Measurements from ENCODE around the gene XRCC5.

Gene XRCC5

DNA sequence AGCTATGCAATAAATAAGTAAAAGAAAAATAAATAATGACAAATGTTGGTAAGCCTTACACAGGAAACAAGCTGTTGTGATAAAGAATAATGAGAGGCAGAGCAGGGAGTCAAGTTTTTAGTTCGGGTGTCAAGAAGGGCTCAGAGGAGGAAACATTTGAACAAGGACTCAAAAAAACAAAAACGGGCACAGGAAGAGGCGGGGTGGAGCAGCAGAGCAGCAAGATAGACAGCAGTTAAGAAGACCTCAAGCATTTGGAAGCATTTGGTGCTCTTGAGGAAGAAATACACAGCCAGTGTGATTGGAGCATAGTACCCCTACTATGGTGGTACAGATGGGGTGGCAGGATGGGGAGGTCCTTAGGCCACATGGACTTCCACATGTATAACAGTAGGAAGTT lies 24.6 kb upstream of the XRCC5 start:
- no peak for TF ChIP-seq EZH2 (IDR thresholded peaks at IDR 0.05; ENCODE audit: borderline replicate concordance, low read length)
- TF ChIP-seq, protein P1, sequence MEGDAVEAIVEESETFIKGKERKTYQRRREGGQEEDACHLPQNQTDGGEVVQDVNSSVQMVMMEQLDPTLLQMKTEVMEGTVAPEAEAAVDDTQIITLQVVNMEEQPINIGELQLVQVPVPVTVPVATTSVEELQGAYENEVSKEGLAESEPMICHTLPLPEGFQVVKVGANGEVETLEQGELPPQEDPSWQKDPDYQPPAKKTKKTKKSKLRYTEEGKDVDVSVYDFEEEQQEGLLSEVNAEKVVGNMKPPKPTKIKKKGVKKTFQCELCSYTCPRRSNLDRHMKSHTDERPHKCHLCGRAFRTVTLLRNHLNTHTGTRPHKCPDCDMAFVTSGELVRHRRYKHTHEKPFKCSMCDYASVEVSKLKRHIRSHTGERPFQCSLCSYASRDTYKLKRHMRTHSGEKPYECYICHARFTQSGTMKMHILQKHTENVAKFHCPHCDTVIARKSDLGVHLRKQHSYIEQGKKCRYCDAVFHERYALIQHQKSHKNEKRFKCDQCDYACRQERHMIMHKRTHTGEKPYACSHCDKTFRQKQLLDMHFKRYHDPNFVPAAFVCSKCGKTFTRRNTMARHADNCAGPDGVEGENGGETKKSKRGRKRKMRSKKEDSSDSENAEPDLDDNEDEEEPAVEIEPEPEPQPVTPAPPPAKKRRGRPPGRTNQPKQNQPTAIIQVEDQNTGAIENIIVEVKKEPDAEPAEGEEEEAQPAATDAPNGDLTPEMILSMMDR (IDR thresholded peaks at IDR 0.05; ENCODE audit: low read length), result no peak
- no peak overlapping the region for H3K9ac ChIP-seq (ENCODE audit: low read length)
- no peaks in the 10 kb centered on the region for H3K9me2 ChIP-seq (ENCODE audit: low read depth, low read length)
- H3K9me3 ChIP-seq (ENCODE audit: low read length), result no peaks in the 10 kb centered on the region
- H2AFZ ChIP-seq (ENCODE audit: low read length), result no peak overlapping the region
- no peak overlapping the region for H3K4me2 ChIP-seq (ENCODE audit: low read length)
- no peak overlapping the region for H3K4me3 ChIP-seq (ENCODE audit: low read depth, low read length, poor library complexity, severe bottlenecking)
- no peak overlapping the region for H3K27ac ChIP-seq (ENCODE audit: low read depth, low read length, poor library complexity, severe bottlenecking)
- no peaks in the 10 kb centered on the region for H4K20me1 ChIP-seq (ENCODE audit: insufficient read depth, low read length)
- no peaks in the 10 kb centered on the region for H3F3A ChIP-seq (ENCODE audit: insufficient read depth, low read length)
- H3K27me3 ChIP-seq (ENCODE audit: insufficient read depth, low read length), result no peaks in the 10 kb centered on the region; the same call in 1 of the 2 replicates
- H3K4me1 ChIP-seq (ENCODE audit: insufficient read depth, low read length, severe bottlenecking), result peaks cover 19% of the 10 kb centered on the region
- H3K36me3 ChIP-seq (ENCODE audit: insufficient read depth, low read length), result no peaks in the 10 kb centered on the region
- no peaks in the 10 kb centered on the region for H3K79me2 ChIP-seq (ENCODE audit: insufficient read depth, low read length)

DNA sequence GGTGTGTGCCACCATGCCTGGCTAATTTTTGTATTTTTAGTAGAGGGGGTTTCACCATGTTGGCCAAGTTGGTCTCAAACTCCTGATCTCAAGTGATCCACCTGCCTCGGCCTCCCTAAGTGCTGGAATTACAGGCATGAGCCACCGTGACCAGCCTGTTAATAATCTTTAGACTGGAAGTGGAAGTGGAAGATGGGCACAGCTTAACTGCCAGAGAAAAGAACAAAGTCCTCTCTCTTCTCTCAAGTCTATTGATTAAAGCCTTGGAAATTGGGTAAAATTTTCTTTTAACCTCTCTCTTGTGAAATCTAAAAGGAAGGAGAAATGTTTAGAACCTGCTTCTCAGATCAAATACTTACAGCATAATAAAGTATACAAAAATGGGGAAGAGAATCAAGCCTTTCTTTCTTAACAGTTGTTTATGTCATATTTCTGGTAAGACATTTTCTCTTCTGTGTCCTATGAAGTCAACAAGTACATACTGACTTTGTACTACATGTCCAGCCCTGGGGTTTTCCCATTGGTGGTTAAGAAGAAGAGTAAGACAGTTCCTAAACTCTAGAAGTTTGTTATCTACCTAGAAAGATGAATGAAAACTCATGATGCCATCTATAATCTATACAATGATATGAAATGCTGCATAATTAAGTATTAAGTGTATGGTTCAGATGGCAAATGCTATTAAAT lies 22.8 kb upstream of the XRCC5 start:
- TF ChIP-seq EZH2 (IDR thresholded peaks at IDR 0.05; ENCODE audit: borderline replicate concordance, low read length), result no peak
- TF ChIP-seq, protein P1 (IDR thresholded peaks at IDR 0.05; ENCODE audit: low read length), result no peak
- Histone ChIP-seq H3K36me3 (ENCODE audit: insufficient read depth, low read length) (no peaks in the 10 kb centered on the region), H3K79me2 (ENCODE audit: insufficient read depth, low read length) (no peaks in the 10 kb centered on the region), H3K27ac (ENCODE audit: low read depth, low read length, poor library complexity, severe bottlenecking) (no peak overlapping the region), H3K9me3 (ENCODE audit: low read length) (no peaks in the 10 kb centered on the region), H3F3A (ENCODE audit: insufficient read depth, low read length) (no peaks in the 10 kb centered on the region), H3K9me2 (ENCODE audit: low read depth, low read length) (no peaks in the 10 kb centered on the region), H3K9ac (ENCODE audit: low read length) (no peak overlapping the region), H4K20me1 (ENCODE audit: insufficient read depth, low read length) (no peaks in the 10 kb centered on the region), H3K4me3 (ENCODE audit: low read depth, low read length, poor library complexity, severe bottlenecking) (no peak overlapping the region), H2AFZ (ENCODE audit: low read length) (no peak overlapping the region), H3K27me3 (ENCODE audit: insufficient read depth, low read length) (no peaks in the 10 kb centered on the region; the same call in 1 of the 2 replicates), H3K4me2 (ENCODE audit: low read length) (no peak overlapping the region), H3K4me1 (ENCODE audit: insufficient read depth, low read length, severe bottlenecking) (peaks cover 14% of the 10 kb centered on the region)

DNA sequence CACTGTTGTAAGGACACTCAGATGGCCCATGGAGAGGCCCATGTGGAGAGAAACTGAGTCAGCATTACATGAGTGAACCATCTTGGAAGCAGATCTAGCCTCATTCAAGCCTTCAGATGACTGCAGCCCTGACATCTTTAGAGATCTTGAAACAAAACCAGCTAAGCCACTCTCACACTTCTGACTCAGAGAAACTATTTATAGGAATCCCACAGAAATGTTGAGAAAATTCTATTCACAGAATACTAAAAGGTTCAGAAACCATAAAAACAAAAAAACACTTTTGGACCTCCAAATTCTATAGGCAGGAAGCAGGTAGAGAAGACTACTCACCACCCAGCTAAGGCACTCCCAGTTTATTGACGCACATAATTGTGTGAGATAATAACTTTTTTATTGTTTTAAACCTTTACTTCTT lies 18.8 kb upstream of the XRCC5 start:
- H3K79me2 ChIP-seq (ENCODE audit: insufficient read depth, low read length), result no peaks in the 10 kb centered on the region
- H2AFZ ChIP-seq (ENCODE audit: low read length), result no peak overlapping the region
- no peaks in the 10 kb centered on the region for H4K20me1 ChIP-seq (ENCODE audit: insufficient read depth, low read length)
- no peaks in the 10 kb centered on the region; the same call in 1 of the 2 replicates for H3K27me3 ChIP-seq (ENCODE audit: insufficient read depth, low read length)
- H3K4me1 ChIP-seq (ENCODE audit: insufficient read depth, low read length, severe bottlenecking), result no peaks in the 10 kb centered on the region
- no peaks in the 10 kb centered on the region for H3F3A ChIP-seq (ENCODE audit: insufficient read depth, low read length)
- no peaks in the 10 kb centered on the region for H3K9me2 ChIP-seq (ENCODE audit: low read depth, low read length)
- no peak overlapping the region for H3K9ac ChIP-seq (ENCODE audit: low read length)
- no peaks in the 10 kb centered on the region for H3K9me3 ChIP-seq (ENCODE audit: low read length)
- no peaks in the 10 kb centered on the region for H3K36me3 ChIP-seq (ENCODE audit: insufficient read depth, low read length)
- H3K27ac ChIP-seq (ENCODE audit: low read depth, low read length, poor library complexity, severe bottlenecking), result no peak overlapping the region
- TF ChIP-seq EZH2 (IDR thresholded peaks at IDR 0.05; ENCODE audit: borderline replicate concordance, low read length), result no peak
- TF ChIP-seq, protein P1 (IDR thresholded peaks at IDR 0.05; ENCODE audit: low read length), result no peak
- H3K4me2 ChIP-seq (ENCODE audit: low read length), result no peak overlapping the region
- H3K4me3 ChIP-seq (ENCODE audit: low read depth, low read length, poor library complexity, severe bottlenecking), result no peak overlapping the region

Measured in OCI-LY1 (cell line).